DOHH2 (cell line): ENCODE measurements around the gene EPHB1.

Experiments used
- CTCF ChIP-seq: fragments of 200-600 bp; sonication (generic); IDR thresholded peaks from one replicate; pipeline ENCODE4 v1.5.1; 2014; ENCODE audit warnings: antibody characterized with exemption, mild to moderate bottlenecking, low read depth, low read length; ENCODE audit not compliant: poor library complexity, severe bottlenecking
- EZH2phosphoT487 ChIP-seq: fragments of 200-600 bp; sonication (generic); IDR thresholded peaks from 2 replicates; pipeline ENCODE4 v1.6.1; 2017; ENCODE audit warnings: borderline replicate concordance, mild to moderate bottlenecking, antibody characterized with exemption, low read length, moderate library complexity, mixed read lengths

- no peak for TF ChIP-seq CTCF
- TF ChIP-seq EZH2phosphoT487: no peak
These were observed 477.1 kb downstream of the EPHB1 start for GRCh38 chr3:135272026-135272669.
